Smooth muscle cell (in vitro differentiated cells): ENCODE results near the gene C6orf89. TPM values are rescaled to one million over a fixed set of nuclear protein-coding genes. Genes with fewer than 3 reads are reported as not detected.

ENCODE experiments used
- DNase-seq: peaks from one replicate; lab custom pipeline; 2025; ENCODE audit not compliant: unreplicated experiment; lab: John Stamatoyannopoulos, UW
- H2AFZ ChIP-seq: fragments of 200-600 bp; sonication (generic); 2 replicates; pipeline ENCODE4 v1.6.0; 2016; ENCODE audit warnings: antibody characterized with exemption, low read depth, mild to moderate bottlenecking
- H3F3A ChIP-seq: fragments of 200-600 bp; sonication (generic); 2 replicates; pipeline ENCODE4 v1.6.0; 2017; ENCODE audit warnings: antibody characterized with exemption, low read depth
- H3K27ac ChIP-seq: fragments of 200-600 bp; sonication (generic); 2 replicates; pipeline ENCODE4 v1.5.1; 2016; ENCODE audit warnings: low read depth, mild to moderate bottlenecking
- H3K27me3 ChIP-seq: fragments of 200-600 bp; sonication (generic); 2 replicates; pipeline ENCODE4 v1.6.1; 2016; ENCODE audit warnings: low read depth, mild to moderate bottlenecking
- H3K36me3 ChIP-seq: fragments of 200-600 bp; sonication (generic); 2 replicates; pipeline ENCODE4 v1.5.1; 2016; ENCODE audit warnings: low read depth
- H3K4me1 ChIP-seq: fragments of 200-600 bp; sonication (generic); 2 replicates; pipeline ENCODE4 v1.5.1; 2016; ENCODE audit warnings: low read depth
- H3K4me2 ChIP-seq: fragments of 200-600 bp; sonication (generic); 2 replicates; pipeline ENCODE4 v1.6.0; 2016; ENCODE audit warnings: mild to moderate bottlenecking
- H3K4me3 ChIP-seq: fragments of 200-600 bp; sonication (generic); 2 replicates; pipeline ENCODE4 v1.5.1; 2016; ENCODE audit warnings: mild to moderate bottlenecking
- H3K79me2 ChIP-seq: fragments of 200-600 bp; sonication (generic); 2 replicates; pipeline ENCODE4 v1.6.0; 2016; ENCODE audit warnings: low read depth, mild to moderate bottlenecking
- H3K9ac ChIP-seq: fragments of 200-600 bp; sonication (generic); 2 replicates; pipeline ENCODE4 v1.6.0; 2016; ENCODE audit warnings: low read depth
- H3K9me3 ChIP-seq: fragments of 200-600 bp; sonication (generic); replicated peaks from 2 replicates; pipeline ENCODE4 v1.5.1; 2016; ENCODE audit warnings: low read depth
- H4K20me1 ChIP-seq: fragments of 200-600 bp; sonication (generic); 2 replicates; pipeline ENCODE4 v1.6.0; 2016; ENCODE audit warnings: low read depth
- WGBS: methylation state at CpG from one replicate; pipeline ENCODE4 v1.1.7; 2016; ENCODE audit warnings: low lambda C conversion rate; 5-methylcytosine and 5-hydroxymethylcytosine counted together
- polyA plus RNA-seq: library from polyadenylated mRNA; unstranded; fragments of >200 nt; fragmentation: Nextera tagmentation; extraction: Ambion mirVana; gene quantifications from 2 replicates; pipeline ENCODE4 v1.2.1, GENCODE V29; 2016
- total RNA-seq: library from RNA; depleted of rRNA; stranded (reverse); fragments of >200 nt; gene quantifications from 2 replicates; pipeline ENCODE4 v1.2.3, GENCODE V29; 2014
- TF ChIP-seq, protein P1 (sequence below): fragments of 200-600 bp; sonication (generic); IDR thresholded peaks from 2 replicates; pipeline ENCODE4 v1.5.1; 2017; ENCODE audit warnings: borderline replicate concordance, mild to moderate bottlenecking, antibody characterized with exemption; ENCODE audit not compliant: insufficient read depth, poor library complexity, severe bottlenecking

C6orf89 gene
- total RNA-seq, result 40.7 and 45.7 TPM in 2 replicates
- 43.7 and 44.6 TPM in 2 replicates for polyA plus RNA-seq

GRCh38 chr6:36885461-36886401, at the start of gene C6orf89:
Gene C6orf89, plus strand, starts transcription at chr6:36885952. Its CDS starts 13,493 bp downstream, at chr6:36899445.
- Histone ChIP-seq H3K27me3 (no peaks in the 10 kb centered on the region), H2AFZ (peak within 1 kb of the TSS; percentile 100), H3K4me2 (peak within 1 kb of the TSS; percentile 94), H3K4me3 (peak within 1 kb of the TSS; percentile 93), H3K79me2 (peaks cover 37% of the 10 kb centered on the region), H3F3A (no peaks in the 10 kb centered on the region), H3K4me1 (peaks cover 8% of the 10 kb centered on the region), H3K36me3 (no peaks in the 10 kb centered on the region), H4K20me1 (peaks cover 5% of the 10 kb centered on the region), H3K9ac (peak within 1 kb of the TSS; percentile 91), H3K27ac (peak within 1 kb of the TSS; percentile 74), H3K9me3 (no peaks in the 10 kb centered on the region)
- DNase-seq, result peak; percentile 85
- TF ChIP-seq, protein P1, sequence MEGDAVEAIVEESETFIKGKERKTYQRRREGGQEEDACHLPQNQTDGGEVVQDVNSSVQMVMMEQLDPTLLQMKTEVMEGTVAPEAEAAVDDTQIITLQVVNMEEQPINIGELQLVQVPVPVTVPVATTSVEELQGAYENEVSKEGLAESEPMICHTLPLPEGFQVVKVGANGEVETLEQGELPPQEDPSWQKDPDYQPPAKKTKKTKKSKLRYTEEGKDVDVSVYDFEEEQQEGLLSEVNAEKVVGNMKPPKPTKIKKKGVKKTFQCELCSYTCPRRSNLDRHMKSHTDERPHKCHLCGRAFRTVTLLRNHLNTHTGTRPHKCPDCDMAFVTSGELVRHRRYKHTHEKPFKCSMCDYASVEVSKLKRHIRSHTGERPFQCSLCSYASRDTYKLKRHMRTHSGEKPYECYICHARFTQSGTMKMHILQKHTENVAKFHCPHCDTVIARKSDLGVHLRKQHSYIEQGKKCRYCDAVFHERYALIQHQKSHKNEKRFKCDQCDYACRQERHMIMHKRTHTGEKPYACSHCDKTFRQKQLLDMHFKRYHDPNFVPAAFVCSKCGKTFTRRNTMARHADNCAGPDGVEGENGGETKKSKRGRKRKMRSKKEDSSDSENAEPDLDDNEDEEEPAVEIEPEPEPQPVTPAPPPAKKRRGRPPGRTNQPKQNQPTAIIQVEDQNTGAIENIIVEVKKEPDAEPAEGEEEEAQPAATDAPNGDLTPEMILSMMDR, result peak; percentile 78
- 4% methylated on average over 48 of the region's 48 CpGs for WGBS

GRCh38 chr6:36836111-36837021, 49.4 kb upstream of the C6orf89 start:
- WGBS, result 82% methylated on average over 3 of the region's 3 CpGs
- peaks cover 37% of the 10 kb centered on the region for H3K27me3 ChIP-seq
- no peak overlapping the region for H3K4me3 ChIP-seq
- no peaks in the 10 kb centered on the region for H3K9me3 ChIP-seq
- H3K79me2 ChIP-seq, result no peaks in the 10 kb centered on the region
- H3K4me2 ChIP-seq, result no peak overlapping the region
- no peaks in the 10 kb centered on the region for H3K36me3 ChIP-seq
- peaks cover 6% of the 10 kb centered on the region for H3F3A ChIP-seq
- no peak for DNase-seq
- no peak overlapping the region for H3K27ac ChIP-seq
- TF ChIP-seq, protein P1, result no peak
- H2AFZ ChIP-seq, result no peak overlapping the region
- H4K20me1 ChIP-seq, result no peaks in the 10 kb centered on the region
- peaks cover 15% of the 10 kb centered on the region for H3K4me1 ChIP-seq
- H3K9ac ChIP-seq, result no peak overlapping the region

DNA sequence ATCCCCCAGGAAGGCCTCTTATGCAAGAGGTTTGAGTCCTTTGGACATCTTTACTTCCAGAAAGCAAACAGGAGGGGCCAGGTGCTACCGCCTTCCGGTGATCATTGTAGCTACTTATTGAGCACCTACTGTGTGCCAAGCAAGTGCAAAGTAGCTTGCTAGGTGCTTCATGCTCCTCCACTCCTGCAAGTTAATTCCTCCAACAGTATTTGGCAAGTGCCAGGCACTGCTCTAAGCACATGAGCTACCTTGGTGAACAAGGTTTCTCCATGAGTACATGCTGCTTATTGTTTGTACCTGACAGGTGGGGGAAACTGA, 48.8 kb upstream of the C6orf89 start:
- no peaks in the 10 kb centered on the region for H4K20me1 ChIP-seq
- H3K27ac ChIP-seq, result no peak overlapping the region
- H3K4me1 ChIP-seq, result peaks cover 15% of the 10 kb centered on the region
- H3K9me3 ChIP-seq, result no peaks in the 10 kb centered on the region
- peaks cover 37% of the 10 kb centered on the region for H3K27me3 ChIP-seq
- H3F3A ChIP-seq, result peaks cover 6% of the 10 kb centered on the region
- H2AFZ ChIP-seq, result no peak overlapping the region
- no peak overlapping the region for H3K4me3 ChIP-seq
- TF ChIP-seq, protein P1, result no peak
- H3K79me2 ChIP-seq, result no peaks in the 10 kb centered on the region
- no peak overlapping the region for H3K9ac ChIP-seq
- no peak overlapping the region for H3K4me2 ChIP-seq
- no peaks in the 10 kb centered on the region for H3K36me3 ChIP-seq
- WGBS, result 87% methylated on average over 2 of the region's 2 CpGs
- DNase-seq, result no peak
